OCI-LY1 (cell line): ENCODE data around the gene TPBGL.

Source experiments
- H2AFZ ChIP-seq: fragments of 200-600 bp; sonication (generic), shearing (Covaris generic); 2 replicates; pipeline ENCODE4 v1.6.0; 2014; ENCODE audit warnings: antibody characterized with exemption, mild to moderate bottlenecking, low read length
- H3F3A ChIP-seq: fragments of 200-600 bp; sonication (generic), shearing (Covaris generic); 2 replicates; pipeline ENCODE4 v1.6.0; 2014; ENCODE audit warnings: mild to moderate bottlenecking, antibody characterized with exemption, low read length, moderate library complexity; ENCODE audit not compliant: insufficient read depth
- H3K27ac ChIP-seq: fragments of 200-600 bp; sonication (generic); 2 replicates; pipeline ENCODE4 v1.5.1; 2014; ENCODE audit warnings: low read length, mixed run types, mild to moderate bottlenecking, low read depth; ENCODE audit not compliant: poor library complexity, severe bottlenecking
- H3K27me3 ChIP-seq: fragments of 200-600 bp; sonication (generic); 2 replicates; pipeline ENCODE4 v1.6.0; 2014; ENCODE audit warnings: antibody characterized with exemption, mild to moderate bottlenecking, low read length, moderate library complexity; ENCODE audit not compliant: insufficient read depth
- H3K36me3 ChIP-seq: fragments of 200-600 bp; sonication (generic); 2 replicates; pipeline ENCODE4 v1.6.1; 2014; ENCODE audit warnings: mild to moderate bottlenecking, antibody characterized with exemption, low read length, moderate library complexity, mixed read lengths; ENCODE audit not compliant: insufficient read depth
- H3K4me1 ChIP-seq: fragments of 200-600 bp; sonication (generic); 2 replicates; pipeline ENCODE4 v1.5.1; 2014; ENCODE audit warnings: mild to moderate bottlenecking, low read length, moderate library complexity; ENCODE audit not compliant: insufficient read depth, severe bottlenecking
- H3K4me2 ChIP-seq: fragments of 200-600 bp; sonication (generic), shearing (Covaris generic); 2 replicates; pipeline ENCODE4 v1.6.1; 2014; ENCODE audit warnings: low read length
- H3K4me3 ChIP-seq: fragments of 200-600 bp; sonication (generic); 2 replicates; pipeline ENCODE4 v1.5.1; 2014; ENCODE audit warnings: low read length, low read depth, mild to moderate bottlenecking, mixed read lengths; ENCODE audit not compliant: poor library complexity, severe bottlenecking
- H3K79me2 ChIP-seq: fragments of 200-600 bp; shearing (Covaris generic); 2 replicates; pipeline ENCODE4 v1.6.1; 2016; ENCODE audit warnings: mixed run types, low read length, mixed read lengths; ENCODE audit not compliant: insufficient read depth
- H3K9ac ChIP-seq: fragments of 200-600 bp; sonication (generic), shearing (Covaris generic); 2 replicates; pipeline ENCODE4 v1.6.1; 2014; ENCODE audit warnings: mild to moderate bottlenecking, low read length, mixed read lengths
- H3K9me2 ChIP-seq: fragments of 200-600 bp; sonication (generic), shearing (Covaris generic); 2 replicates; pipeline ENCODE4 v1.6.1; 2014; ENCODE audit warnings: low read depth, mild to moderate bottlenecking, low read length, mixed read lengths
- H3K9me3 ChIP-seq: fragments of 200-600 bp; shearing (Covaris generic); 2 replicates; pipeline ENCODE4 v1.6.1; 2014; ENCODE audit warnings: low read length, mixed read lengths
- H4K20me1 ChIP-seq: fragments of 200-600 bp; sonication (generic), shearing (Covaris generic); 2 replicates; pipeline ENCODE4 v1.6.0; 2016; ENCODE audit warnings: mild to moderate bottlenecking, low read length; ENCODE audit not compliant: insufficient read depth
- CTCF ChIP-seq: fragments of 200-600 bp; sonication (generic), shearing (Covaris generic); IDR thresholded peaks from 2 replicates; pipeline ENCODE4 v1.5.1; 2017; ENCODE audit warnings: mild to moderate bottlenecking, antibody characterized with exemption, low read length, moderate library complexity, mixed read lengths
- EZH2 ChIP-seq: fragments of 200-600 bp; sonication (generic), shearing (Covaris generic); IDR thresholded peaks from 2 replicates; pipeline ENCODE4 v1.8.0; 2017; ENCODE audit warnings: borderline replicate concordance, mixed run types, mild to moderate bottlenecking, antibody characterized with exemption, low read length, moderate library complexity, mixed read lengths

Gene TPBGL

GRCh38 chr11:75280227-75280701, 39.7 kb downstream of the TPBGL start:
- no peak overlapping the region for H3K9ac ChIP-seq
- no peaks in the 10 kb centered on the region for H3K27me3 ChIP-seq

GRCh38 chr11:75280770-75281468, 40.3 kb downstream of the TPBGL start:
- Histone ChIP-seq H3K79me2 (no peaks in the 10 kb centered on the region), H3K4me3 (no peak overlapping the region), H3K9me3 (no peaks in the 10 kb centered on the region), H3F3A (no peaks in the 10 kb centered on the region), H3K4me2 (no peak overlapping the region), H3K27ac (no peak overlapping the region), H3K9me2 (no peaks in the 10 kb centered on the region), H4K20me1 (no peaks in the 10 kb centered on the region), H3K9ac (no peak overlapping the region), H3K36me3 (no peaks in the 10 kb centered on the region), H3K27me3 (no peaks in the 10 kb centered on the region), H3K4me1 (peaks cover 3% of the 10 kb centered on the region), H2AFZ (no peak overlapping the region)
- TF ChIP-seq CTCF (no peak), EZH2 (no peak)

More at GRCh38 chr11:75280227-75280701, 39.7 kb downstream of the TPBGL start:
- no peaks in the 10 kb centered on the region for H3F3A ChIP-seq
- H3K4me3 ChIP-seq: no peak overlapping the region
- no peak overlapping the region for H3K4me2 ChIP-seq
- H3K36me3 ChIP-seq: no peaks in the 10 kb centered on the region
- peaks cover 10% of the 10 kb centered on the region for H3K4me1 ChIP-seq
- no peak overlapping the region for H3K27ac ChIP-seq
- no peaks in the 10 kb centered on the region for H4K20me1 ChIP-seq
- H3K9me3 ChIP-seq: no peaks in the 10 kb centered on the region
- no peaks in the 10 kb centered on the region for H3K79me2 ChIP-seq
- no peaks in the 10 kb centered on the region for H3K9me2 ChIP-seq
- no peak overlapping the region for H2AFZ ChIP-seq
- TF ChIP-seq EZH2 (no peak), CTCF (peak; percentile 87)

- no peaks in the 10 kb centered on the region for H3K9me2 ChIP-seq
- no peak overlapping the region for H3K27ac ChIP-seq
- H3K4me3 ChIP-seq: no peak overlapping the region
- H3K4me2 ChIP-seq: no peak overlapping the region
- no peaks in the 10 kb centered on the region for H3K9me3 ChIP-seq
- H3F3A ChIP-seq: no peaks in the 10 kb centered on the region
- no peaks in the 10 kb centered on the region for H3K4me1 ChIP-seq
- H3K9ac ChIP-seq: no peak overlapping the region
- TF ChIP-seq EZH2 (no peak), CTCF (no peak)
- H3K27me3 ChIP-seq: no peaks in the 10 kb centered on the region
- no peaks in the 10 kb centered on the region for H3K79me2 ChIP-seq
- H4K20me1 ChIP-seq: no peaks in the 10 kb centered on the region
- H3K36me3 ChIP-seq: no peaks in the 10 kb centered on the region
- no peak overlapping the region for H2AFZ ChIP-seq
Observed at GRCh38 chr11:75281469-75282095, 41.0 kb downstream of the TPBGL start.
